GM23248 (cell line): ENCODE measurements around the gene FITM1. TPM values are rescaled to one million over a fixed set of nuclear protein-coding genes. Genes with fewer than 3 reads are reported as not detected.

Experiments
- DNase-seq: peaks from one replicate; pipeline ENCODE4 v3.0.0-alpha.2; 2015
- H2AFZ ChIP-seq: fragments of 200-600 bp; sonication (generic); 2 replicates; pipeline ENCODE4 v1.6.1; 2016; ENCODE audit warnings: antibody characterized with exemption
- H3F3A ChIP-seq: fragments of 200-600 bp; sonication (generic); 2 replicates; pipeline ENCODE4 v1.6.1; 2016; ENCODE audit warnings: mild to moderate bottlenecking, antibody characterized with exemption, mixed run types; ENCODE audit not compliant: insufficient read depth
- H3K27ac ChIP-seq: fragments of 200-600 bp; sonication (generic); 2 replicates; pipeline ENCODE4 v1.5.1; 2016; ENCODE audit warnings: mild to moderate bottlenecking
- H3K27me3 ChIP-seq: fragments of 200-600 bp; sonication (generic); replicated peaks from 2 replicates; pipeline ENCODE4 v1.6.1; 2016; ENCODE audit warnings: mild to moderate bottlenecking; ENCODE audit not compliant: insufficient read depth
- H3K36me3 ChIP-seq: fragments of 200-600 bp; sonication (generic); 2 replicates; pipeline ENCODE4 v1.6.1; 2016; ENCODE audit warnings: low read depth, mild to moderate bottlenecking
- H3K4me1 ChIP-seq: fragments of 200-600 bp; sonication (generic); 2 replicates; pipeline ENCODE4 v1.6.1; 2016; ENCODE audit warnings: mild to moderate bottlenecking; ENCODE audit not compliant: insufficient read depth
- H3K4me2 ChIP-seq: fragments of 200-600 bp; sonication (generic); one replicate; pipeline ENCODE4 v1.6.1; 2016; ENCODE audit warnings: mild to moderate bottlenecking; ENCODE audit not compliant: unreplicated experiment
- H3K4me3 ChIP-seq: fragments of 200-600 bp; sonication (generic); 2 replicates; pipeline ENCODE4 v1.5.1; 2016; ENCODE audit warnings: mild to moderate bottlenecking
- H3K79me2 ChIP-seq: fragments of 200-600 bp; sonication (generic); 2 replicates; pipeline ENCODE4 v1.6.1; 2016; ENCODE audit warnings: mild to moderate bottlenecking; ENCODE audit not compliant: insufficient read depth
- H3K9ac ChIP-seq: fragments of 200-600 bp; sonication (generic); 2 replicates; pipeline ENCODE4 v1.6.1; 2016; ENCODE audit warnings: mild to moderate bottlenecking
- H3K9me2 ChIP-seq: fragments of 200-600 bp; sonication (generic); 2 replicates; pipeline ENCODE4 v1.6.1; 2016; ENCODE audit warnings: mixed run types, mild to moderate bottlenecking, moderate library complexity; ENCODE audit not compliant: insufficient read depth
- H3K9me3 ChIP-seq: fragments of 200-600 bp; sonication (generic); one replicate; pipeline ENCODE4 v1.6.1; 2017; ENCODE audit warnings: low read depth
- H4K20me1 ChIP-seq: fragments of 200-600 bp; sonication (generic); 2 replicates; pipeline ENCODE4 v1.6.0; 2016; ENCODE audit not compliant: insufficient read depth
- EZH2 ChIP-seq: fragments of 200-600 bp; sonication (generic); IDR thresholded peaks from 2 replicates; pipeline ENCODE4 v1.6.1; 2018; ENCODE audit warnings: antibody characterized with exemption, mild to moderate bottlenecking; ENCODE audit not compliant: insufficient read depth, poor library complexity, severe bottlenecking
- EZH2phosphoT487 ChIP-seq: fragments of 200-600 bp; sonication (generic); IDR thresholded peaks from 2 replicates; pipeline ENCODE4 v1.6.1; 2018; ENCODE audit warnings: antibody characterized with exemption, moderate library complexity, mild to moderate bottlenecking, low read depth; ENCODE audit not compliant: insufficient read depth
- WGBS, 2 experiments: methylation state at CpG; one replicate each; pipeline ENCODE4 v1.1.6; 2015 to 2017; ENCODE audit warnings: low lambda C conversion rate in 2 of 2, low coverage in 1 of 2; ENCODE audit errors: missing lambda C conversion rate in 2 of 2; 5-methylcytosine and 5-hydroxymethylcytosine counted together
- in situ Hi-C: fragments of 300-500 bp; cut with MboI; formaldehyde crosslinking; loops from 2 replicates; pipeline ENCODE4 v1.15.0; 2020
- polyA plus RNA-seq: library from polyadenylated mRNA; unstranded; fragments of >200 nt; fragmentation: Nextera tagmentation; extraction: Ambion mirVana; gene quantifications from 2 replicates; pipeline ENCODE4 v1.2.1, GENCODE V29; 2016
- total RNA-seq: library from RNA; depleted of rRNA; stranded (reverse); fragments of >200 nt; shearing (Covaris generic); gene quantifications from 2 replicates; pipeline ENCODE4 v1.2.3, GENCODE V29; 2014

Gene FITM1
- total and polyA plus RNA-seq, 2 experiments from 2014 or later, result not detected

- Histone ChIP-seq H3K4me2 (no peak overlapping the region), H3K4me1 (peaks cover 2% of the 10 kb centered on the region), H2AFZ (no peak overlapping the region), H3K4me3 (no peak overlapping the region), H3K79me2 (peaks cover 13% of the 10 kb centered on the region), H3F3A (peaks cover 30% of the 10 kb centered on the region; the same call in 1 of the 2 replicates), H3K36me3 (peaks cover 35% of the 10 kb centered on the region), H4K20me1 (no peaks in the 10 kb centered on the region), H3K27me3 (no peaks in the 10 kb centered on the region), H3K27ac (no peak overlapping the region), H3K9me3 (no peaks in the 10 kb centered on the region), H3K9ac (no peak overlapping the region), H3K9me2 (no peaks in the 10 kb centered on the region)
- TF ChIP-seq EZH2phosphoT487 (no peak), EZH2 (no peak)
- in situ Hi-C loops, result no loop called here
- no peak for DNase-seq
- 99% methylated on average over 11 to 12 of the region's 12 CpGs for WGBS, 2 experiments
These were observed 26.9 kb downstream of the FITM1 start for GRCh38 chr14:24157331-24157730.

GRCh38 chr14:24159777-24160498, 29.5 kb downstream of the FITM1 start:
- WGBS, 2 experiments, result 91% methylated on average over 11 of the region's 11 CpGs
- Histone ChIP-seq H3K9me2 (no peaks in the 10 kb centered on the region), H3K27ac (no peak overlapping the region), H3K9me3 (no peaks in the 10 kb centered on the region), H3K9ac (no peak overlapping the region), H3K27me3 (no peaks in the 10 kb centered on the region), H4K20me1 (no peaks in the 10 kb centered on the region), H3K79me2 (peaks cover 30% of the 10 kb centered on the region), H3F3A (peaks cover 30% of the 10 kb centered on the region; the same call in 1 of the 2 replicates), H3K4me2 (no peak overlapping the region), H3K4me1 (peaks cover 5% of the 10 kb centered on the region), H3K4me3 (no peak overlapping the region), H3K36me3 (peaks cover 36% of the 10 kb centered on the region), H2AFZ (no peak overlapping the region)
- no peak for TF ChIP-seq EZH2
- in situ Hi-C loops, result no loop called here
- DNase-seq, result no peak

GRCh38 chr14:24160499-24160849, 30.0 kb downstream of the FITM1 start:
- TF ChIP-seq EZH2, result no peak
- TF ChIP-seq EZH2phosphoT487, result no peak
- Histone ChIP-seq H3K9me2 (no peaks in the 10 kb centered on the region), H3K79me2 (peaks cover 30% of the 10 kb centered on the region), H3K9ac (no peak overlapping the region; the same call in 1 of the 2 replicates), H3K36me3 (peaks cover 35% of the 10 kb centered on the region; the same call in 1 of the 2 replicates), H3K4me2 (no peak overlapping the region), H3F3A (peaks cover 30% of the 10 kb centered on the region; the same call in 1 of the 2 replicates), H2AFZ (no peak overlapping the region), H3K27ac (no peak overlapping the region), H4K20me1 (no peaks in the 10 kb centered on the region), H3K9me3 (no peaks in the 10 kb centered on the region), H3K27me3 (no peaks in the 10 kb centered on the region), H3K4me3 (no peak overlapping the region), H3K4me1 (peaks cover 5% of the 10 kb centered on the region)
- in situ Hi-C loops, result no loop called here
- no peak for DNase-seq
- 97 to 100% methylated on average over 4 of the region's 4 CpGs for WGBS, 2 experiments

- H3K27ac ChIP-seq, result peak within 1 kb of the TSS; percentile 67
- H3K9ac ChIP-seq, result peak within 1 kb of the TSS; percentile 88
- peaks cover 30% of the 10 kb centered on the region; the same call in 1 of the 2 replicates for H3F3A ChIP-seq
- peak; percentile 92 for DNase-seq
- H3K4me3 ChIP-seq, result peak within 1 kb of the TSS; percentile 92
- peak within 1 kb of the TSS; percentile 94 for H3K4me2 ChIP-seq
- WGBS, 2 experiments, result 1 to 5% methylated on average over 12 of the region's 12 CpGs
- TF ChIP-seq EZH2phosphoT487 (no peak), EZH2 (no peak)
- peaks cover 30% of the 10 kb centered on the region for H3K79me2 ChIP-seq
- H3K36me3 ChIP-seq, result peaks cover 30% of the 10 kb centered on the region
- no peaks in the 10 kb centered on the region for H4K20me1 ChIP-seq
- no peaks in the 10 kb centered on the region for H3K9me3 ChIP-seq
- no peaks in the 10 kb centered on the region for H3K27me3 ChIP-seq
- H2AFZ ChIP-seq, result peak within 1 kb of the TSS; percentile 53; the same call in 1 of the 2 replicates
- in situ Hi-C loops, result no loop called here
- H3K9me2 ChIP-seq, result no peaks in the 10 kb centered on the region
- H3K4me1 ChIP-seq, result peaks cover 5% of the 10 kb centered on the region
These were observed 30.7 kb downstream of the FITM1 start, which contains the start of gene IRF9 for GRCh38 chr14:24160850-24161804. Gene IRF9 (plus strand): TSS chr14:24161265. CDS start chr14:24162145, 880 bp downstream.
